Osteocyte (in vitro differentiated cells): ENCODE measurements around the gene CLEC5A. TPM values are rescaled to one million over a fixed set of nuclear protein-coding genes. Genes with fewer than 3 reads are reported as not detected.

Experiments used
- DNase-seq: peaks from one replicate; pipeline ENCODE4 v3.0.0; 2021; ENCODE audit warnings: mixed read lengths; ENCODE audit not compliant: unreplicated experiment; ENCODE audit errors: extremely low spot score
- H3K27ac Mint-ChIP-seq: one replicate; pipeline ENCODE4 v1.8.0; 2021; ENCODE audit warnings: mild to moderate bottlenecking, mixed read lengths; ENCODE audit not compliant: unreplicated experiment
- H3K27me3 Mint-ChIP-seq: one replicate; pipeline ENCODE4 v1.8.0; 2021; ENCODE audit warnings: mixed read lengths; ENCODE audit not compliant: unreplicated experiment
- H3K36me3 Mint-ChIP-seq: one replicate; pipeline ENCODE4 v1.8.0; 2021; ENCODE audit warnings: mixed read lengths; ENCODE audit not compliant: unreplicated experiment
- H3K4me1 Mint-ChIP-seq: one replicate; pipeline ENCODE4 v1.8.0; 2021; ENCODE audit warnings: mixed read lengths; ENCODE audit not compliant: unreplicated experiment
- H3K4me3 Mint-ChIP-seq: one replicate; pipeline ENCODE4 v1.8.0; 2021; ENCODE audit warnings: mild to moderate bottlenecking, moderate library complexity, mixed read lengths; ENCODE audit not compliant: unreplicated experiment
- H3K9me3 Mint-ChIP-seq: one replicate; pipeline ENCODE4 v1.8.0; 2021; ENCODE audit warnings: mixed read lengths; ENCODE audit not compliant: unreplicated experiment
- CTCF ChIP-seq: fragments of 200-600 bp; sonication (generic); IDR thresholded peaks from 2 replicates; pipeline ENCODE4 v1.5.0; 2021; ENCODE audit warnings: antibody characterized with exemption, mild to moderate bottlenecking, moderate library complexity
- total RNA-seq: library from RNA; stranded (reverse); gene quantifications from 2 replicates; pipeline ENCODE4 v1.2.1, GENCODE V29; 2021

Gene CLEC5A
- total RNA-seq, 1 donor from 2014 or later: not detected

GRCh38 chr7:141943846-141944245 is 2.9 kb downstream of the CLEC5A start:
- TF ChIP-seq CTCF: no peak
- H3K9me3 Mint-ChIP-seq: peaks cover 32% of the 10 kb centered on the region
- no peaks in the 10 kb centered on the region for H3K27me3 Mint-ChIP-seq

GRCh38 chr7:141941075-141941474 is 5.7 kb downstream of the CLEC5A start:
- Mint-ChIP-seq H3K4me3 (no peak overlapping the region), H3K36me3 (no peaks in the 10 kb centered on the region), H3K27ac (no peak overlapping the region), H3K4me1 (no peaks in the 10 kb centered on the region), H3K27me3 (no peaks in the 10 kb centered on the region), H3K9me3 (peaks cover 32% of the 10 kb centered on the region)
- TF ChIP-seq CTCF: no peak
- DNase-seq: no peak

More at GRCh38 chr7:141943846-141944245, 2.9 kb downstream of the CLEC5A start:
- no peak overlapping the region for H3K27ac Mint-ChIP-seq
- H3K4me3 Mint-ChIP-seq: no peak overlapping the region
- no peaks in the 10 kb centered on the region for H3K36me3 Mint-ChIP-seq
- H3K4me1 Mint-ChIP-seq: no peaks in the 10 kb centered on the region
- no peak for DNase-seq

GRCh38 chr7:141930211-141930610 is 16.6 kb downstream of the CLEC5A start:
- Mint-ChIP-seq H3K4me1 (no peaks in the 10 kb centered on the region), H3K9me3 (peaks cover 6% of the 10 kb centered on the region), H3K27ac (no peak overlapping the region), H3K27me3 (no peaks in the 10 kb centered on the region), H3K4me3 (no peak overlapping the region), H3K36me3 (no peaks in the 10 kb centered on the region)
- TF ChIP-seq CTCF: no peak
- DNase-seq: no peak

- DNase-seq: no peak
- no peaks in the 10 kb centered on the region for H3K27me3 Mint-ChIP-seq
- TF ChIP-seq CTCF: no peak
- no peaks in the 10 kb centered on the region for H3K36me3 Mint-ChIP-seq
- no peak overlapping the region for H3K4me3 Mint-ChIP-seq
- H3K4me1 Mint-ChIP-seq: no peaks in the 10 kb centered on the region
- H3K27ac Mint-ChIP-seq: no peak overlapping the region
- H3K9me3 Mint-ChIP-seq: peaks cover 4% of the 10 kb centered on the region
Measured at GRCh38 chr7:141928845-141929195, 18.0 kb downstream of the CLEC5A start.

GRCh38 chr7:141928146-141928844 is 18.5 kb downstream of the CLEC5A start:
- Mint-ChIP-seq H3K27ac (no peak overlapping the region), H3K27me3 (no peaks in the 10 kb centered on the region), H3K36me3 (no peaks in the 10 kb centered on the region), H3K9me3 (peaks cover 4% of the 10 kb centered on the region), H3K4me3 (no peak overlapping the region), H3K4me1 (no peaks in the 10 kb centered on the region)
- DNase-seq: no peak
- TF ChIP-seq CTCF: no peak
